Right lobe of liver (tissue), 6 donors: ENCODE measurements around the gene VEGFA. TPM values are rescaled to one million over a fixed set of nuclear protein-coding genes. Genes with fewer than 3 reads are reported as not detected.

ENCODE experiments used
- ATAC-seq, 4 donors: fragments of 200-7000 bp; cut with Tn5 transposase; one replicate each; pipeline ENCODE4 v1.9.1; 2020; ENCODE audit warnings: mild to moderate bottlenecking in 4 of 4, moderate library complexity in 4 of 4
- DNase-seq, 3 donors: peaks; one replicate each; pipeline ENCODE4 v3.0.0-alpha.2; 2020
- H3K27ac ChIP-seq, 3 donors: fragments of 200-600 bp; one replicate each; pipeline ENCODE4 v1.8.0; 2022
- H3K27me3 ChIP-seq, 2 donors: fragments of 200-600 bp; one replicate each; pipeline ENCODE4 v1.8.0; 2022
- H3K36me3 ChIP-seq, 4 donors: fragments of 200-600 bp; sonication (generic) in 1 of 4; one replicate each; pipeline versions ENCODE4 v1.5.1 to v1.8.0; 2017 to 2022; ENCODE audit warnings: control low read depth in 1 of 4
- H3K4me1 ChIP-seq, 4 donors: fragments of 200-600 bp; sonication (generic) in 1 of 4; one replicate each; pipeline versions ENCODE4 v1.5.1 to v1.8.0; 2017 to 2022; ENCODE audit warnings: control low read depth in 1 of 4
- H3K4me3 ChIP-seq, 3 donors: fragments of 200-600 bp; one replicate each; pipeline ENCODE4 v1.8.0; 2022
- H3K9me3 ChIP-seq, 4 donors: fragments of 200-600 bp; sonication (generic) in 1 of 4; one replicate each; pipeline versions ENCODE4 v1.5.1 to v1.8.0; 2017 to 2022; ENCODE audit warnings: control low read depth in 1 of 4
- POLR2A ChIP-seq: fragments of 450-650 bp; IDR thresholded peaks from one replicate; pipeline ENCODE4 v1.6.1; 2017; ENCODE audit warnings: antibody characterized with exemption, mild to moderate bottlenecking
- WGBS: methylation state at CpG from one replicate; pipeline ENCODE4 v1.1.6; 2018; ENCODE audit warnings: low coverage, low lambda C conversion rate; ENCODE audit not compliant: insufficient coverage; ENCODE audit errors: missing lambda C conversion rate; 5-methylcytosine and 5-hydroxymethylcytosine counted together
- intact Hi-C, 2 donors: fragments of 100-400 bp; cut with DNase I; formaldehyde crosslinking; loops; one replicate each; pipeline versions ENCODE4 v1.11.2 to v1.14.1; 2022
- total RNA-seq, 6 experiments: library from RNA; depleted of rRNA in 2 of 6; stranded (reverse); fragments of >200 nt in 2 of 6; fragmentation: NEBNext Ultra II Directional in 3 of 6; extraction: Animal tissue kit (Norgen Biotek cat#: 25700) in 3 of 6; gene quantifications; one replicate each; pipeline versions ENCODE4 v1.1.0 to v1.2.4, GENCODE V29; 2016 to 2023
- TF ChIP-seq, protein P1 (sequence below), 4 donors: fragments of 200-600 bp in 3 of 4; fragments of 450-650 bp in 1 of 4; IDR thresholded peaks; one replicate each; pipeline versions ENCODE4 v1.5.1 to v1.8.0; 2016 to 2022; ENCODE audit warnings: antibody characterized with exemption in 4 of 4, mild to moderate bottlenecking in 2 of 4
- donor health status: DM: no; HTN: yes; CAD: no.
- donor health status: DM: no; HTN: no; CAD: no.
- donor health status: DM: no; HTN: no; CAD: no.
- donor health status: DM: no; HTN: yes; CAD: no.
- donor health status: DM: no; HTN: yes; CAD: no.

Gene VEGFA
- total RNA-seq, 6 experiments from 2014 or later = 91.3 to 571 (median 132) TPM

GRCh38 chr6:43773980-43774775, 4.2 kb downstream of the VEGFA start:
- H3K9me3 ChIP-seq = no peaks in the 10 kb centered on the region
- ATAC-seq = no peak
- no peaks in the 10 kb centered on the region for H3K27me3 ChIP-seq
- peaks cover 0 to 33% (median 7%) of the 10 kb centered on the region in 4 donors for H3K4me1 ChIP-seq
- peak overlapping the region; percentile 92 to 96 (median 94) for H3K27ac ChIP-seq
- intact Hi-C loops = loop anchor here (5.0 to 10.0 kb wide), 2 partner anchors 51 to 308 kb away; no protein-coding TSS in a partner anchor
- peak overlapping the region; percentile 65 to 98 (median 93) for H3K4me3 ChIP-seq
- DNase-seq = no peak
- 25% methylated on average over 11 of the region's 12 CpGs for WGBS
- peaks cover 0 to 32% (median 28%) of the 10 kb centered on the region in 4 donors for H3K36me3 ChIP-seq
- TF ChIP-seq, protein P1, sequence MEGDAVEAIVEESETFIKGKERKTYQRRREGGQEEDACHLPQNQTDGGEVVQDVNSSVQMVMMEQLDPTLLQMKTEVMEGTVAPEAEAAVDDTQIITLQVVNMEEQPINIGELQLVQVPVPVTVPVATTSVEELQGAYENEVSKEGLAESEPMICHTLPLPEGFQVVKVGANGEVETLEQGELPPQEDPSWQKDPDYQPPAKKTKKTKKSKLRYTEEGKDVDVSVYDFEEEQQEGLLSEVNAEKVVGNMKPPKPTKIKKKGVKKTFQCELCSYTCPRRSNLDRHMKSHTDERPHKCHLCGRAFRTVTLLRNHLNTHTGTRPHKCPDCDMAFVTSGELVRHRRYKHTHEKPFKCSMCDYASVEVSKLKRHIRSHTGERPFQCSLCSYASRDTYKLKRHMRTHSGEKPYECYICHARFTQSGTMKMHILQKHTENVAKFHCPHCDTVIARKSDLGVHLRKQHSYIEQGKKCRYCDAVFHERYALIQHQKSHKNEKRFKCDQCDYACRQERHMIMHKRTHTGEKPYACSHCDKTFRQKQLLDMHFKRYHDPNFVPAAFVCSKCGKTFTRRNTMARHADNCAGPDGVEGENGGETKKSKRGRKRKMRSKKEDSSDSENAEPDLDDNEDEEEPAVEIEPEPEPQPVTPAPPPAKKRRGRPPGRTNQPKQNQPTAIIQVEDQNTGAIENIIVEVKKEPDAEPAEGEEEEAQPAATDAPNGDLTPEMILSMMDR (IDR thresholded peaks at IDR 0.05) = no peak
- peak; percentile 20 for TF ChIP-seq POLR2A

DNA sequence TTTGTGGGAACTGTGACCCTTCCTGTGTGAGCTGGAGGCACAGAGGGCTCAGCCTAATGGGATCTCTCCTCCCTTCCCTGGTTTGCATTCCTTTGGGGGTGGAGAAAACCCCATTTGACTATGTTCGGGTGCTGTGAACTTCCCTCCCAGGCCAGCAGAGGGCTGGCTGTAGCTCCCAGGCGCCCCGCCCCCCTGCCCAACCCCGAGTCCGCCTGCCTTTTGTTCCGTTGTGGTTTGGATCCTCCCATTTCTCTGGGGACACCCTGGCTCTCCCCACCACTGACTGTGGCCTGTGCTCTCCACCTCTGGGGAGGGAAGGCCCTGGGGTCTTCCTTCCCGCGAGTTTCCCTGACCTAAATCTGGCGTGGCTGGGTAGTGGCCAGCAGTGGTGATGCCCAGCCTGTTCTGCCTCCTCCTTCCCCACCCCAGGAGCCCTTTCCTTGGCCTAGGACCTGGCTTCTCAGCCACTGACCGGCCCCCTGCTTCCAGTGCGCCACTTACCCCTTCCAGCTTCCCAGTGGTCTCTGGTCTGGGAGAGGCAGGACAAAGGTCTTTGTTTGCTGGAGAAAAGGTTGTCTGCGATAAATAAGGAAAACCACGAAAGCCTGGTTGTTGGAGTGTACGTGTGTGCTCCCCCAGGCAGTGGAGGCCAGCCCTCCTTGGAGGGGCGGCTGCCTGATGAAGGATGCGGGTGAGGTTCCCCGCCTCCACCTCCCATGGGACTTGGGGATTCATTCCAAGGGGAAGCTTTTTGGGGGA, 4.9 kb downstream of the VEGFA start:
- DNase-seq = peak; percentile 72 to 77 (median 72)
- H3K27me3 ChIP-seq = no peaks in the 10 kb centered on the region
- ATAC-seq = peak; percentile 12 to 33 (median 24)
- TF ChIP-seq, protein P1 (IDR thresholded peaks at IDR 0.05) = peak; percentile 67 to 81 (median 78)
- TF ChIP-seq POLR2A = no peak
- H3K9me3 ChIP-seq = no peaks in the 10 kb centered on the region
- H3K36me3 ChIP-seq = peaks cover 0 to 40% (median 36%) of the 10 kb centered on the region in 4 donors
- peaks cover 0 to 32% (median 5%) of the 10 kb centered on the region in 4 donors for H3K4me1 ChIP-seq
- 26% methylated on average over 13 of the region's 17 CpGs for WGBS
- H3K27ac ChIP-seq = peak overlapping the region in 2 of 3 donors; percentile 92 to 94
- intact Hi-C loops = loop anchor here (5.0 to 10.0 kb wide), 2 partner anchors 50 to 307 kb away; no protein-coding TSS in a partner anchor
- peak overlapping the region in 2 of 3 donors; percentile 93 to 98 for H3K4me3 ChIP-seq

DNA sequence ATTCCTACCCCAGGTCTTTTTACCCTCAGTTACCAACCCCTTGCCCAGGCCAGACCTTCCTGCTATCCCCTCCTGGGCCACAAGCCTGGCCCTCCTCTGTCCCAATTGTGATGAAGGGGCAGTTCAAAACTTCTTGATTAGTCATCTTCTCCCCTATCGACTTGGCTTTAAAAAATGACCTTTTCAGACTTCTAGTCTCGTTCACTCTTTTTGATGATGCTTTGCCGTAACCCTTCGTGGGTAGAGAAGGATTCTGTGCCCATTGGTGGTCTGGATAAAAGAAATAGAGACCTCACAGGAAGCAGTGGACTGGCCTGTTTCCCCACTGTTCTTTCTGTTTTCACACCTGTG, 5.5 kb downstream of the VEGFA start:
- TF ChIP-seq, protein P1 (IDR thresholded peaks at IDR 0.05) = no peak
- no peak for TF ChIP-seq POLR2A
- DNase-seq = no peak
- H3K27ac ChIP-seq = peak overlapping the region in 2 of 3 donors; percentile 66 to 94
- H3K27me3 ChIP-seq = no peaks in the 10 kb centered on the region
- H3K9me3 ChIP-seq = no peaks in the 10 kb centered on the region
- intact Hi-C loops = loop anchor here (10.0 kb wide), 1 partner anchor 49 kb away; no protein-coding TSS in a partner anchor
- H3K36me3 ChIP-seq = peaks cover 0 to 45% (median 41%) of the 10 kb centered on the region in 4 donors
- 60% methylated on average over 4 of the region's 4 CpGs for whole genome bisulfite sequencing
- peaks cover 0 to 32% (median 5%) of the 10 kb centered on the region in 4 donors for H3K4me1 ChIP-seq
- no peak overlapping the region for H3K4me3 ChIP-seq
- no peak for ATAC-seq

- peak overlapping the region in 2 of 3 donors; percentile 66 to 94 for H3K27ac ChIP-seq
- intact Hi-C loops = loop anchor here (10.0 kb wide), 1 partner anchor 49 kb away; no protein-coding TSS in a partner anchor
- no peak for TF ChIP-seq POLR2A
- TF ChIP-seq, protein P1 (IDR thresholded peaks at IDR 0.05) = no peak
- H3K4me3 ChIP-seq = no peak overlapping the region
- H3K9me3 ChIP-seq = no peaks in the 10 kb centered on the region
- peak in 3 of 4 donors; percentile 2 to 24 (median 8) for ATAC-seq
- WGBS = 40% methylated on average over 2 of the region's 8 CpGs
- no peaks in the 10 kb centered on the region for H3K27me3 ChIP-seq
- peaks cover 0 to 32% (median 5%) of the 10 kb centered on the region in 4 donors for H3K4me1 ChIP-seq
- peaks cover 0 to 53% (median 45%) of the 10 kb centered on the region in 4 donors for H3K36me3 ChIP-seq
- DNase-seq = peak; percentile 48 to 72 (median 71)
These were observed 6.2 kb downstream of the VEGFA start for GRCh38 chr6:43776115-43776798.
